ENCODE measurements around the gene CFAP65. TPM values are rescaled to one million over a fixed set of nuclear protein-coding genes. Genes with fewer than 3 reads are reported as not detected.

Gene CFAP65
- total RNA-seq, 6 experiments from 2014 or later: not detected

GRCh38 chr2:219081701-219082331 is 40.5 kb upstream of the CFAP65 start:
- ATAC-seq (peak in 3 of 4 donors; percentile 40 to 73 (median 63)), DNase-seq (no peak)
- H3K4me3 ChIP-seq: no peak overlapping the region

DNA sequence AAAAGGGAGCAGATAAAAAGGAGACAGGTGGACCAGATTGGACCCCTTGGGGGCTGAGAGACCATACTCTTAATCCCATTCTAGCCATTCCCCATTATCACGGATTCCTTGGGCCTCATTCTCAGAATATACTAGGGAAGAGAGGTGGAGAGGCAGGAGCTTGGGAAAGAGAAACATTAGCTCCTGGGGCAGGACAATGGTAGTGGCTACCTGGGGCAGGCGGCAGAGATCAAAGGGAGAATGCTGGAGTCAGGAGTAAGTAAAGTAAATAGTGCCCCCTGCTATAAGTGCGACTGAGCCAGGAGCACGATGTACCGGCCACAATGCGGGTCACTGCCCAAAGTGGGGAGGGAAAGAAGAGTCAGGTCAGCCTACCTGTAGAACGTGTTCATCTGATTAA is 39.8 kb upstream of the CFAP65 start:
- peaks cover 0 to 14% (median 0%) of the 10 kb centered on the region in 4 donors for H3K36me3 ChIP-seq
- no peaks in the 10 kb centered on the region for H3K9me3 ChIP-seq
- ATAC-seq (peak in 2 of 4 donors; percentile 9 to 33), DNase-seq (no peak)
- TF ChIP-seq, protein P1, sequence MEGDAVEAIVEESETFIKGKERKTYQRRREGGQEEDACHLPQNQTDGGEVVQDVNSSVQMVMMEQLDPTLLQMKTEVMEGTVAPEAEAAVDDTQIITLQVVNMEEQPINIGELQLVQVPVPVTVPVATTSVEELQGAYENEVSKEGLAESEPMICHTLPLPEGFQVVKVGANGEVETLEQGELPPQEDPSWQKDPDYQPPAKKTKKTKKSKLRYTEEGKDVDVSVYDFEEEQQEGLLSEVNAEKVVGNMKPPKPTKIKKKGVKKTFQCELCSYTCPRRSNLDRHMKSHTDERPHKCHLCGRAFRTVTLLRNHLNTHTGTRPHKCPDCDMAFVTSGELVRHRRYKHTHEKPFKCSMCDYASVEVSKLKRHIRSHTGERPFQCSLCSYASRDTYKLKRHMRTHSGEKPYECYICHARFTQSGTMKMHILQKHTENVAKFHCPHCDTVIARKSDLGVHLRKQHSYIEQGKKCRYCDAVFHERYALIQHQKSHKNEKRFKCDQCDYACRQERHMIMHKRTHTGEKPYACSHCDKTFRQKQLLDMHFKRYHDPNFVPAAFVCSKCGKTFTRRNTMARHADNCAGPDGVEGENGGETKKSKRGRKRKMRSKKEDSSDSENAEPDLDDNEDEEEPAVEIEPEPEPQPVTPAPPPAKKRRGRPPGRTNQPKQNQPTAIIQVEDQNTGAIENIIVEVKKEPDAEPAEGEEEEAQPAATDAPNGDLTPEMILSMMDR (IDR thresholded peaks at IDR 0.05): no peak
- no peak for TF ChIP-seq POLR2A (IDR thresholded peaks at IDR 0.05)
- no peaks in the 10 kb centered on the region for H3K27me3 ChIP-seq
- intact Hi-C loops (cut with DNase I): no loop called here
- peaks cover 0 to 25% (median 0%) of the 10 kb centered on the region in 4 donors for H3K4me1 ChIP-seq
- H3K27ac ChIP-seq: no peak overlapping the region
- 51% methylated on average over 7 of the region's 7 CpGs for WGBS (ENCODE audit: insufficient coverage, low coverage, low lambda C conversion rate, missing lambda C conversion rate)
- H3K4me3 ChIP-seq: no peak overlapping the region

More at GRCh38 chr2:219081701-219082331, 40.5 kb upstream of the CFAP65 start:
- TF ChIP-seq, protein P1 (IDR thresholded peaks at IDR 0.05): no peak
- no peak for TF ChIP-seq POLR2A (IDR thresholded peaks at IDR 0.05)
- Histone ChIP-seq H3K4me1 (peaks cover 0 to 25% (median 0%) of the 10 kb centered on the region in 4 donors), H3K9me3 (no peaks in the 10 kb centered on the region), H3K27me3 (no peaks in the 10 kb centered on the region), H3K27ac (no peak overlapping the region), H3K36me3 (peaks cover 0 to 10% (median 0%) of the 10 kb centered on the region in 4 donors)
- intact Hi-C loops (cut with DNase I): no loop called here

DNA sequence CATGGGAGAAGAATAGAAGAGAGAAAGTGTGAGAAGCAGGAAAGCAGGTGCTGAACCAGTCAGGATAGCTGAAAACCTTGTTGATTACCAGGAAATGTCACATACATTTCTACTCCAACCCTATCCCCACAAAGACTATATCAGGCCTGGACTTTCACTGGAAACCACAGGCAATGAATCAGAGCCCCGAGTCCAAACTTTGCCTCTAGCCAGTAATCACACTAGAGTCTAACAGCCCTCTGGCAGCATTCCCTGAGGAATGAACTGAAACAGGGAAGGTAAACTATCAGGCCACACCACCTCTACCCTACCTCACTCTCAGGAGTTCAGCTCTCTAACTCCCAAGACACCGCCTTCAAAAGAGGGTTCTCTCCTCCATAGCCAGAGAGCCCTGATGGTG is 38.1 kb upstream of the CFAP65 start:
- H3K27ac ChIP-seq: peak overlapping the region in 1 of 3 donors; percentile 13
- H3K4me3 ChIP-seq: no peak overlapping the region
- TF ChIP-seq, protein P1 (IDR thresholded peaks at IDR 0.05): no peak
- no peak for TF ChIP-seq POLR2A (IDR thresholded peaks at IDR 0.05)
- intact Hi-C loops (cut with DNase I): no loop called here
- no peaks in the 10 kb centered on the region for H3K9me3 ChIP-seq
- peaks cover 0 to 26% (median 0%) of the 10 kb centered on the region in 4 donors for H3K36me3 ChIP-seq
- 80% methylated on average over 2 of the region's 2 CpGs for WGBS (ENCODE audit: insufficient coverage, low coverage, low lambda C conversion rate, missing lambda C conversion rate)
- DNase-seq: peak in 2 of 3 donors; percentile 22 to 59
- peaks cover 0 to 21% (median 0%) of the 10 kb centered on the region in 4 donors for H3K4me1 ChIP-seq
- ATAC-seq: peak; percentile 49 to 88 (median 72)
- H3K27me3 ChIP-seq: no peaks in the 10 kb centered on the region

- no peak for ATAC-seq
Measured at GRCh38 chr2:219078951-219079350, 37.6 kb upstream of the CFAP65 start.

More at GRCh38 chr2:219078951-219079350, 37.6 kb upstream of the CFAP65 start:
- peaks cover 0 to 26% (median 0%) of the 10 kb centered on the region in 4 donors for H3K36me3 ChIP-seq
- H3K27me3 ChIP-seq: no peaks in the 10 kb centered on the region
- H3K4me3 ChIP-seq: no peak overlapping the region
- DNase-seq: no peak
- H3K9me3 ChIP-seq: no peaks in the 10 kb centered on the region
- 87% methylated on average over 3 of the region's 4 CpGs for WGBS (ENCODE audit: insufficient coverage, low coverage, low lambda C conversion rate, missing lambda C conversion rate)
- TF ChIP-seq POLR2A (IDR thresholded peaks at IDR 0.05): no peak
- TF ChIP-seq, protein P1 (IDR thresholded peaks at IDR 0.05): no peak
- peaks cover 0 to 21% (median 0%) of the 10 kb centered on the region in 4 donors for H3K4me1 ChIP-seq
- peak overlapping the region in 1 of 3 donors; percentile 13 for H3K27ac ChIP-seq
- intact Hi-C loops (cut with DNase I): no loop called here

Data from right lobe of liver (tissue), 6 donors.